Body of pancreas (tissue), 4 donors: ENCODE measurements around the gene C5AR2. TPM values are rescaled to one million over a fixed set of nuclear protein-coding genes. Genes with fewer than 3 reads are reported as not detected.

Experiments
- ATAC-seq: fragments of 150-250 bp; one replicate; pipeline ENCODE4 v1.9.1; 2016
- DNase-seq, 4 donors: peaks; one replicate each; pipeline ENCODE4 v3.0.0-alpha.2; 2019
- H3K27ac ChIP-seq, 4 donors: fragments of 200-600 bp; sonication (generic); 1 replicate in 3 of 4; 2 replicates in 1 of 4; pipeline versions ENCODE4 v1.5.1 to v1.6.1; 2016 to 2019; ENCODE audit warnings: mild to moderate bottlenecking in 1 of 4, mixed read lengths in 1 of 4, moderate library complexity in 1 of 4
- H3K27me3 ChIP-seq, 2 donors: fragments of 200-600 bp; sonication (generic); one replicate each; pipeline ENCODE4 v1.6.0; 2016; ENCODE audit warnings: mild to moderate bottlenecking in 1 of 2
- H3K36me3 ChIP-seq, 2 donors: fragments of 200-600 bp; sonication (generic); replicated peaks in 1 of 2; 2 replicates each; pipeline ENCODE4 v1.5.1; 2016; ENCODE audit warnings: low read depth in 2 of 2; ENCODE audit not compliant: insufficient read depth in 1 of 2
- H3K4me1 ChIP-seq: fragments of 200-600 bp; sonication (generic); one replicate; pipeline ENCODE4 v1.6.0; 2016
- H3K4me3 ChIP-seq, 2 donors: fragments of 200-600 bp; sonication (generic); 1 replicate in 1 of 2; 2 replicates in 1 of 2; pipeline ENCODE4 v1.5.1; 2016 to 2019
- H3K9me3 ChIP-seq, 3 donors: fragments of 200-600 bp; sonication (generic); 1 replicate in 2 of 3; 2 replicates in 1 of 3; pipeline ENCODE4 v1.5.1; 2016
- CTCF ChIP-seq, 7 experiments: fragments of 450-650 bp in 4 of 7; fragments of 200-600 bp in 3 of 7; sonication (generic) in 3 of 7; IDR thresholded peaks; one replicate each; pipeline ENCODE4 v1.5.1; 2016 to 2019; ENCODE audit warnings: antibody characterized with exemption in 7 of 7
- POLR2A ChIP-seq, 3 donors: fragments of 450-650 bp; IDR thresholded peaks; one replicate each; pipeline ENCODE4 v1.6.1; 2016; ENCODE audit warnings: antibody characterized with exemption in 3 of 3, mild to moderate bottlenecking in 2 of 3
- WGBS, 2 donors: methylation state at CpG; one replicate each; pipeline ENCODE4 v1.1.5; 2017; 5-methylcytosine and 5-hydroxymethylcytosine counted together
- intact Hi-C: fragments of 100-400 bp; cut with DNase I; formaldehyde crosslinking; loops from one replicate; pipeline ENCODE4 v1.15.1; 2023
- total RNA-seq, 2 donors: library from RNA; depleted of rRNA; stranded (reverse); fragments of >200 nt; gene quantifications; one replicate each; pipeline ENCODE4 v1.1.0, GENCODE V29; 2016

Gene C5AR2
- total RNA-seq, 2 donors from 2014 or later = 0.52 TPM; not detected in 1

- Histone ChIP-seq H3K27ac (no peak overlapping the region), H3K4me1 (no peaks in the 10 kb centered on the region), H3K27me3 (no peaks in the 10 kb centered on the region), H3K4me3 (no peak overlapping the region), H3K9me3 (no peaks in the 10 kb centered on the region), H3K36me3 (peaks cover 19 to 45% of the 10 kb centered on the region in 2 donors)
- intact Hi-C loops = no loop called here
- 92 to 97% methylated on average over 21 to 28 of the region's 30 CpGs for WGBS, 2 donors
- ATAC-seq = no peak
- TF ChIP-seq CTCF (IDR thresholded peaks at IDR 0.05) (no peak), POLR2A (IDR thresholded peaks at IDR 0.05) (no peak)
- no peak for DNase-seq
Observed at GRCh38 chr19:47374876-47375693, 43.1 kb downstream of the C5AR2 start.

GRCh38 chr19:47375694-47376588, 44.0 kb downstream of the C5AR2 start:
- Histone ChIP-seq H3K4me1 (no peaks in the 10 kb centered on the region), H3K27me3 (no peaks in the 10 kb centered on the region), H3K36me3 (peaks cover 17 to 47% of the 10 kb centered on the region in 2 donors), H3K4me3 (no peak overlapping the region), H3K9me3 (no peaks in the 10 kb centered on the region), H3K27ac (no peak overlapping the region)
- no peak for TF ChIP-seq POLR2A (IDR thresholded peaks at IDR 0.05)
- TF ChIP-seq CTCF (IDR thresholded peaks at IDR 0.05) = no peak
- WGBS, 2 donors = 96 to 98% methylated on average over 11 to 25 of the region's 30 CpGs
- DNase-seq (no peak), ATAC-seq (no peak)
- intact Hi-C loops = no loop called here

GRCh38 chr19:47376589-47377144, 44.7 kb downstream of the C5AR2 start:
- Histone ChIP-seq H3K9me3 (no peaks in the 10 kb centered on the region), H3K36me3 (peaks cover 15 to 51% of the 10 kb centered on the region in 2 donors), H3K4me1 (no peaks in the 10 kb centered on the region), H3K27ac (no peak overlapping the region), H3K4me3 (no peak overlapping the region), H3K27me3 (no peaks in the 10 kb centered on the region)
- TF ChIP-seq CTCF (IDR thresholded peaks at IDR 0.05) = no peak
- TF ChIP-seq POLR2A (IDR thresholded peaks at IDR 0.05) = no peak
- ATAC-seq (no peak), DNase-seq (peak in 1 of 4 donors; percentile 34)
- 90 to 98% methylated on average over 5 to 16 of the region's 16 CpGs for WGBS, 2 donors
- intact Hi-C loops = no loop called here

- no peak for TF ChIP-seq POLR2A (IDR thresholded peaks at IDR 0.05)
- no peak for TF ChIP-seq CTCF (IDR thresholded peaks at IDR 0.05)
- Histone ChIP-seq H3K9me3 (no peaks in the 10 kb centered on the region), H3K27ac (no peak overlapping the region), H3K27me3 (no peaks in the 10 kb centered on the region), H3K36me3 (peaks cover 15 to 55% of the 10 kb centered on the region in 2 donors), H3K4me1 (no peaks in the 10 kb centered on the region), H3K4me3 (no peak overlapping the region)
- peak; percentile 24 to 72 (median 54) for DNase-seq
- no peak for ATAC-seq
- intact Hi-C loops = no loop called here
- 70 to 82% methylated on average over 6 to 14 of the region's 16 CpGs for WGBS, 2 donors
Observed at GRCh38 chr19:47377208-47377701, 45.3 kb downstream of the C5AR2 start.
